SK-N-SH treated with all-trans-retinoic acid at 6 μM for 48 hours (cell line): ENCODE data around the gene KLHL24.

Experiments used
- BACH2 ChIP-seq: fragments of 250-450 bp; sonication (Bioruptor Pico); IDR thresholded peaks from 2 replicates; pipeline ENCODE4 v1.9.0; 2021; ENCODE audit warnings: mild to moderate bottlenecking, borderline replicate concordance
- PATZ1 ChIP-seq: fragments of 250-450 bp; sonication (Bioruptor Pico); IDR thresholded peaks from 2 replicates; pipeline ENCODE4 v1.8.0; 2020; ENCODE audit warnings: mild to moderate bottlenecking, moderate library complexity, borderline replicate concordance
- ZFP30 ChIP-seq: fragments of 450-650 bp; formaldehyde crosslinking; IDR thresholded peaks from 2 replicates; pipeline ENCODE4 v1.5.0; 2022; ENCODE audit warnings: mild to moderate bottlenecking, moderate library complexity

DNA sequence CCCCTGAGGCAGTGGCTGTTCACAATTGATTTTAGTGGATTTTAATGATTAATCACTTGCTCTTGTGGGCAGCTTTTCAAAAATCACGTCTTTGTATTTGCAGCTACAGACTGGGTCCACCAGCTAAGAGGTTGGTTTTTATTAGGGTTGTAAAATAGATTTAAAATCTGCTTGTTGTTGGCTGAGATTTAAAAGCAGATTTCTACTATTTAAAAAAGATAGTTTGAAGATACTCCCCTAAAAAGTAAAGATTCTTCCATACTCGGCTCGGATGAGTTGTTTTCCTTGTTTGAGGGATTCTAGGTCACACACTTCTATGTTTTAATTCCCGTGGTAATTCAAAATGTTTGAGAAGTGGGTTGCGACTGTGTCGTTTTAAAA, 1.7 kb downstream of the KLHL24 start:
- no peak for TF ChIP-seq ZFP30
- no peak for TF ChIP-seq PATZ1
- no peak for TF ChIP-seq BACH2 (CRISPR knock-in tag)
